ENCODE measurements around the gene LCN6.
"Not testable (repeated sequence)": the region's sequence is repeated elsewhere in the genome, so short reads cannot be mapped to it uniquely, and the experiment has no call there.

The LCN6 gene

DNA sequence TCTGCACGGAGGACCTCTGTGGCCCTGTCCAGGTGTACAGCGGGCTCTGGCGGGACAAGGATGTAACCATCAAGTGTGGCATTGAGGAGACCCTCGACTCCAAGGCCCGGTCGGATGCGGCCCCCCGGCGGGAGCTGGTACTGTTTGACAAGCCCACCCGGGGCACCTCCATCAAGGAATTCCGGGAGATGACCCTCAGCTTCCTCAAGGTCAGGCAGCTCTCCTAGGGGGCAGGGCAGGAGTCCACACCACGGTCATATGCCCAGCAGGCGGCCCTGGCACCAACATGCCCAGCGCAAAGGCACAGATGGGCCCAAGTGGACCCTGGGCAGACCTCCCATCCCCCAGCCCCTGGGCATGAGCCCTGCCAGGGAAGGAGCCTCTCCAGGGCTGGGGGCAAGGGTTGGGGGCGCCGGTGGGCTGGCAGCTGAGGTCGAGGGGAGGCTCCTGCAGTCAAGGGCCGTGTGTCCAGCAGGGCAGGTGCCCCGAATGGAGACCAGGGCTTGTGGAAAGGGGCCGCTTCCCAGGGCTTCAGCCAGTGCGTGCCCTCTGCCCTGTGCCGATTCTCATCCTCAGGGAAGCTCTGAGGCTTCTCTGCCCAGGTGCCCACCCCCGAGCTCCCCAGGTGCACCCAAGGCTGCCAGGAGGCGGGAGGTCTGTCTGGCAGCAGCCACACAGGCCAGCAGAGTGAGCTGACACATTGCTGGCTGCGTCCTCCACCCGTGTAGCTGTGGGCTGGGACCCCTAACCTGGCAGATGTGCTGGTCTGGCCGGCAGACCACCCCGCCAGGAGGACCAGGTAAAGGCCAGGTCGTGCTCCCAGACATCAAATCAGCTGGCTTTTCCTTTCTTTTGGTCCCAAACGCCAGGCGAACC, 26.0 kb downstream of the LCN6 start:
- no peak for DNase-seq

DNA sequence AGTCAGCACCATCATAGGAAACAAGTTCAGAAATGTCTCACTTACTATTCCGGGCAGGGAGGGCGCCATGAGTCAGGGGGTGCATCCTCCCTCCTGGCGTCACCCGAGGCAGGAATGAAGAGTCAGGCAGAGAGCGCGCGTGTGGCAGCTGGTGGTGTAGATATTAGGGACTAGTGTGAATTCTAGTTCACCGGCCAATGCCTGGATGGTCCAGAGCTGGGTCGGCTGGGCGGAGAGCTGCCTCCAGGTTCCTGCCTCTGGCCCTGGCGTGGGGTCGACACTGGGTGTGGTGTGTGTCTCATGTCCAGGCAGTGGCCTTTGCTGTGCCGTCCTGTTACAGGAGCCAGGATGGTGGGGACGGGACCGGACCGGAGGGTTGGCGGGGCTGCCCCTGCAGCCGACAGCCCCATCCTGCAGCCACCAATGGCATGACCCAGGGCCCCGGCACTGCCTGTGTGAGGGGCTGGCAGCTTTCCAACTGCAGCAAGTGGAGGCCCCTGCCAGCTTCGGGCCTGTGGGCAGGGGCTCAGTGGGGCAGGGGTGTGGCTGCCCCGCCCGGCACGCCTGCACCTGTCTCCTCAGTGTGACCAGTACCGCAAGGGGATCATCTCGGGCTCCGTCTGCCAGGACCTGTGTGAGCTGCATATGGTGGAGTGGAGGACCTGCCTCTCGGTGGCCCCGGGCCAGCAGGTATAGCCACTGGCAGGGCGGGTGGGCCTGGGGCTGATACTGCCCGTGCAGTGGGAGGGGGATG, 26.8 kb downstream of the LCN6 start:
- DNase-seq = no peak

DNA sequence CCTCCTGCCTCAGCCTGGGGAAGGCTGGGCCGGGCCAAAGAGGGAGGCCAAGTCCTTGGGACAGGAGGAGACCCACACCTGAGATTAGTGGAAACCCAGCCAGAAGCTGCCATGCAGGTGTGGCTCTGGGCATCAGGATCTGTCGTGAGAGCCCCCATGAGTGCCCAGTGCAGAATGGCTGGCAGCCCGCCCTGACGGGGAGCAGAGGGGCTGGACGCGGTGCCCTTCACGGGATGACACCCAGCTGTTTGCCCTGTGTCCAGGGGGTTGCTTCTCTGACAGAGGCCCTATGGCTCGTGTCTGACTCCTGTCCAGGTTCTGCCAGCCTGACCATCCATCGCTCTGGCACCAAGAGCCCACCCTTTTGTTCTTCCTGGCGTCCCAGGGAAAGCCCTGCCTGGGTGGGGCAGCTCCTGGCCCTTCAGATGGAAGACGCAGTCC, 27.4 kb downstream of the LCN6 start:
- DNase-seq = no peak

DNA sequence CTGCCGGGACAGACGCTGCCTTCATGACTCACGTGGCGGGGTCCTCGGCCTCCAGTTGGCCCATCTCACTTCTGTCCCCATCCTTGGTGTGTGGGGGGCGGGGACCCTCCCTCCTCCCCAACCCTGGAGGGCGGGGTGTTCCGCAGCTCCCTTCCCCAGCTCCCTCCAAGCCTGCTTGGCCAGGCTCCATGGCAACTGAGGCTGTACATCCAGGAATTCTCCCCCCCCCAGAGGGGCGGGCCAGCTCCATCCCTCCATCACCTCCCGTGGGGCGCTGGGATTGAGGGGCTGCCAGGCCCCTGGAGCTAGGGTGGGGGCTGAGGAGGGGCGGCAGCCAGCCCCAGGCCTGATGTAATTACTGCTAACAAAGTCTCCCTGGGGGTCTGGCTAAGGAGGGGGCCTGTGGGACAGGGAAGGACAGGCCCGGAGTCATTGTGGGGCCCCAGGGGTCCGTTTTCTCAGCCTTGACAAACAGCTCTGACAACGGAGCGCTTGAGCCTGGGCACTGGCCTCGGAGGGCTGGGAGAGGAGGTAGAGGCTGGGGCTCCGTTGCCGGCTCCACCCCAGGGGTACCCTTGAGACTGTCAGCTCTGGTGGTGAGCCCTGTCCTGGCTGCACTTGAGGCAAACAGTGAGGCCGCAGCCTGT, 28.0 kb downstream of the LCN6 start:
- DNase-seq = no peak

DNA sequence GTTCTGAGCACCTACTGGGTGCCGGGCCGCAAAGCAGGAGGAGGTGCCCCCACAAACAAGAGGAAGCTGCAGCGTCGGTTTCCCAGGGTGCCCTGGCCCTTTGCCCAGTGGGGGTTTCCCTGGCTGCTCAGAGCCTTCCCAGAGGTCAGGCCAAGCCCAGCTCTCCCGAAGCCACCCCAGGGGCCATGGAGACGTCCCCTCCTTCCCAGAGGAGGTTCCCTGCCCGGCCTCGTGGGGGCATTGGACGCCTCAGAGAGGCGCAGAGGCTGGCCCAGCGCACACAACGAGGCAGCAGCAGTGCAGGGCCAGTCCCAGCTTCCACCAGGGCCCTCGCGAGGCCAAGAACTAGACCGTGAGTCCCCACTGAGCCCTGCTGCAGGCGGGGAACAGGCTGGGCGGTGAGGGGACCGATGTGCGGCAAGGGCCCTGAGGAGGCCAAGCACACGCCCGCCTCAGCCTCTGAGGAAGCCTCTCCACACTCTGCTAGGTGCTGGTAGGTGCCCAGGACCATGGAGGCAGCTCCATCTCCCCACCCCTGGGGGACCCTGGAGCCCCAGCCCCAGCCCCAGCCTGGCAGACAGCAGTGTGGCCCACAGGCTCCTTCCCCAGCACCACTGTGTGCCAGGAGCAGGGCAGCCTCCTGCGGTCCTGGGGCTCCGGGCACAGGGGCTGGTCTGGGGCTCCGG, 29.0 kb downstream of the LCN6 start:
- no peak for DNase-seq

DNA sequence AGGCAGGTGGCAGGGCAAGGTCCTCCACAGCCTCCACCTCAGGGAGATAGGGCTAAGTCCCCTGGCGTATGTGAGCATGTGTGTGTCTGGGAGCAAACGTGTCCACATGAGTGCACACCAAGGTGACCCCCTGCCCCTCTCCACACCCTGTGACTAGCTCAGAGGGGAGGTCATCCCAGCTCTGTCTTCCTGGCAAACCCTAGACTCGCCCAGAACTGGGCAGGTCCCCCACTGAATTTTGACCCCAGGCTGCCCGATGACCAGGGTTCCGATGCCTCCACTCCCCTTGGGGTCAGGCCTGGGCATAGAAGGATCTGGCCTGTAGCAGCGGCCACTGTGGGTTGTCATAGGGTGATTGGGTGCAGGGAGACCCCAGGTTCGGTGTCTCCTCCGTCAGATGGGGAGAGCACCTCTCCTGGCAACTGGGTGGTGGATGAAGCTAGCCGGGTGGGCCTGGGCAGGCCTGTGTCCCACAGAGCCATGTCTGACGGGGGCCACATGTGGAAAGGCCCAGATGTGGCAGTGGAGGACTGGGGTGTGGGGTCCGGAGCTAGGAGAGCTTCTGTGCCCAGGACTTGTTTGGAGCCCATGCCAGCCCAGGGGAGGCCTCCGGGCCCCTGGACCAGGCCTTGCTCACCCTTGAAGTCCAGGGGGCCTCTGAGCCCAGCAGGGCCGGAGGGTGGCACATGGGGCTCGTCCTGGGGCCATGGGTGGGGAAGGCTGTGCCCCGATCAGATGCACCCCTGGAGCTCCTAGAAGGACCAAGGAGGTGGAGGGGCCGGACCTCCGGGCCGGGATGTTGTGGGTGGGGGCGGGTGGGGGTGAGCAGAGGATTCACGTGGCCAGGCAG, 29.8 kb downstream of the LCN6 start:
- no peak for DNase-seq

DNA sequence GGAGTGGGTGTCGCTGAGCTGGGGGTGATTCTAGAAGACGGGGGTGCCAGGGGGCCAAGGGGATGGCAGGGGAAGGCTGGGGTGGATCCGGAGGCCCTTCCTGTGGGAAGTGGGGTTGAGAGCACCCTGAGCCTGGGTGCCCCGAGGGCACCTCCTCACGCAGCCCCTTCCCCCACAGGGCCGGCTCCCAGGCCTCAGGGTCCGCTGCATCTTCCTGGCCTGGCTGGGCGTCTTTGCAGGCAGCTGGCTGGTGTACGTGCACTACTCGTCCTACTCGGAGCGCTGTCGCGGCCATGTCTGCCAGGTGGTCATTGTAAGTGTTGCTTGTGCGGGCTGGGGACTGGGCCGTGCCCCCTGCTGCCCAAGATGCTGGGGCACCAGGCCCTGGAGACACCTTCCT, 30.9 kb downstream of the LCN6 start:
- no peak for DNase-seq

DNA sequence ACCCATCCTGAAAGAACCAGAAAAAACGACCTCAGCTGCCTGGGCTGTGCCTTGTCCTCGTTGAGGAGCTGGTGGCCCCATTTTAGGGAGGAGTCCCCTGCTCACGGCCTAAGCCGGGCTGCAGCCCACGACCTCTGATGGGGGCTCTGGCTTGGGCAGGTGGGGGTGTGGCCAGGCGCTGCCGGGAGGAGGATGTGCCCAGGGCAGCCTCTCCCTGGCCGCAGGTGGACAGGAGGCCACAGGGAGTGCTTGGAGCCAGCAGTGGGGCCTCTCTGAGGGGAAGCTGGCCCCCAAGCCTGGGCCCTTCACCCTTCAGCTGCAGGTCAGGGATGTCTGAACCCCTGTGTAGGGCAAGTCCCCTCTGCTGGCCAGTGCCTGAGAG, 33.4 kb downstream of the LCN6 start:
- DNase-seq = no peak

DNA sequence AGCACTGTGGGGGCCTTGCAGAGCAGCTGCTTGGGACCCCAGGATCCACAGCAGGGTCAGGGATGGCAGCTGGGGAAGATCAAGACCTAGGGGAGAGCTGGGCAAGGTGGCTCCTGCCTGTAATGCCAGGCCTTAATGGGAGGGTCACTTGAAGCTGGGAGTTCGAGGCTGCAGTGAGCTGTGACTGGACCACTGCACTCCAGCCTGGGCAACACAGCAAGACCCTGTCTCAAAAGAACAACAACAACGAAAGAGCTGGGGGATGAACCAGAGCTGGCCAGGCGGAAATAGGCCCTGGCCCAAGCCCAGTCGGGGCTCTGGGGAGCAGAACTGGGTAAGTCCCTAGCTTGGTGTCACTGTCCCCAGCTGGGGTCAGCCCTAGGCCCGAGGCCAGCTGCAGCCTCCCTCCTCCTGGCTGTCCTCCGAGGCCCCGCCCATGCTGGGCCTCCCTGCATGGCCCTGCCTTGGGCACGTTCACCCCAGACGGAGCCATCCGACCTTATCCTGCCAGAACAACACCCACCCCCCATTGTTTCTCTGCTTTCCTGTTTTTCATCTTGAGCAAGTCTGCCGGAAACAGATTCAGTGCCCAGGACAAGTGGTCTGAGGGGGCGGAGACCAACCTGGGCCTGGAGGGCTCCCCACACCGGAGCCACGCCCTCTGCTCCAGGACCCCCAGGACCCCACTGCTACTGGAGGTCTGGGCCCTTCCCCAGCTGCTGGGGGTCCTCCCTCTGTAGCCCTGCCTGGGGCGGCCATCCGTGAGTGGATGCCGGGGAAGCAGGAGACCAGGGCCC, 34.0 kb downstream of the LCN6 start:
- DNase-seq = no peak

DNA sequence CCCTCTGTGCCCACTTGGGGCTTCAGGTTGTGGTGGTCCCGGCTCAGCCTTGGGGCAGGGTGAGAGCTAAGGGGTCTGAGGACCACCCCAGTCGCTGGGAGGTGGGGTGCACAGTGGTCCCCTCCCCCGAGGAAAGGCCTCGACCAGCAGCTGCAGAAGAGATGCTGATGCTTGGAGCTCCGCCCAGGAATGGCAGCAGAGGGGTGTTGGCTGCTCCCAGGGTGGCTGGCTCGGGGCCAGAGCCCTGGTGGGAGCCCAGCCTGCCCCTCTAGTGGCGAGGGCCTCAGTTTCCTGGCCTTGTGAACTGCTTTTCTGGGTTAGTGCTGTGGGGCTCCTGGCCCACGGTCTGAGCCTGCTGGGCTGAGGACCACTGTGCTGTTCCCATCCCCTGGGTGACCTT, 34.8 kb downstream of the LCN6 start:
- DNase-seq = peak; percentile 51

DNA sequence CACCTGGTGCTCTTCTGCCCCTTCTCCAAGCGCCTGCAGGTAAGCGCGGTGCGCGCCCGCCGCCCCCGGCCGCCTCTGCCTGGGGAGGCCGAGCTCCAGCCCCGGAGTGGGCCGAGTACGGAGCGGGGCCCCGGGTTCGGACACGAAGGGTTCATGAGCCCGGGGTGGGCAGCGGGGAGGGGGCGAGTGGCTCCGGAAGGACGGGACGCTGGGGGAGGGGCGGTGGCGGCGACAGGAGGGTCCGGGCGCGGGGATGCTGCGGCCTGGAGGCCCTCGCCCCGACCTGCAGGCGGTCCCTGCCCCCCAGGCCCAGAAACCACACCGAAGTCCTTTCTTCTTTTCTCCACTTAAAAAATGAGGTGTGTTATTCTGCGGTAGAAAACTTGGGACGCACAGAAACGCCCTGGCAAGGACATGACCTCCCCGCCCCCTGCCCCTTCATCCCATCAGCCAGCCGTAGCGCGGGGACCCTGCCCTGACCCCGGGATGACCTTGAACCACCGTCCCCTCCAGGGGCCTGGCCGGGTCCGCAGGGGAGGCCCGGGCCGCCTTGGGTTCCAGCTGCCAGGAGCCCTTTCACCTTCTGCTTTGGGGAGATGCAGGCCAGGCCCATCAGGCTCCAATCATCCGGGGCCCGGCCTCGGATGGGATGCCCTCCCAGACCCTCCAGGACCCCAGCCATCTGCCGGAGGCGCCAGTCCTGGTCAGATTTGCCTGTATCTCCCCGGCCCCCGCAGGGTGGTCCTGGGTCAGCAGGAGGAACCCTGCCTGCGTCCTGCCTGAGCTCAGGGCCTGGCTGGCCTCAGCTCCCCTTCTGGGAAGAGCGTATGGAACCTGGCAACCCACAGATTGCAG, 35.4 kb downstream of the LCN6 start:
- no peak for DNase-seq

DNA sequence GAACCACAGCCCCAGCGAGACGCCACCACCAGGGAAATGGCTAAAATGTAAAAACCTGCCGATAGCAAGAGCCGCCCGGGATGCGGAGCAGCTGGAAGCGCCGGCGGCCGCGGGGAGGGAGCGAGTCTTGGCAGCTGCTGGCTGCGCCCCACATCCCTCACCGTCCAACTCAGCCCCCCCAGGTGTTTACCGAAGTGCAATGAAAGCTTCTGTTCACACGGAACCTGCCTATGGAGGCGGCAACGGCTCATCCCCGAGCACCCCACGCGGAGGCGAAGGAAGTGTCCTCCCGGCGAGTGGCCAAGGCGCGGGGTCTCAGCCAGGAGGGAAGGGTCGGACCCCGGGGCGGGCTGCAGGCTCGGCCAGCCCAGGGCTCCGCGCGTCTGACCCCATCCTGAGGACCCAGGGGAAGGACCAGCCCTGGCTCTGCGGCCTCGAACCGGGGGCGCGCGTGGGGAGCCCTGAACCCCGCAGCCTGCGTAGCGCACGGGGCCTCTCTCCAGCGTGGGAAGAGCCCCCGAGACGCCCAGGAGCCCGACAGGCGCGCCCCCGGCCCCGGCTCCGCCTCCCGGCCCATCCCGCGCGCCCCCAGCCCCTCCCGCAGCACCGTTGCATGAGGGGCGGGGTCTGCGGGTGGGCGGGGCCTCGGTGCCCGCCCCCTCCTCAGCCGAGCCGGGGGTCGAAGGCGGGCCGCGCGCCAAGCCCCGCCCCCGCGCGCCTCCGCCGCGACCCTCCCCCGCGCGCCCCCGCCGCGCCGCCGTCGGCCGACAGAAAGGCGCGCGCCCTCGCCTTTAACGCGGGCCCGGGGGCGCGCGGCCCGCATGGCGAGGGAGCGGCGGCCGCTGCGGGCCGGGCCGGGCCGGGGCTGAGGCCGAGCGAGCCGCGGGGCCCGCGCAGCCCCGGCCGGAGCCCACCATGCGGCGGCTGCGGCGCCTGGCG, 36.3 kb downstream of the LCN6 start, which contains the start of gene DIPK1B:
Gene DIPK1B, plus strand, starts transcription at position 822 of the 939 bp plus-strand sequence. Its CDS starts 94 bp downstream, at position 916.
- peak; percentile 91 for DNase-seq

DNA sequence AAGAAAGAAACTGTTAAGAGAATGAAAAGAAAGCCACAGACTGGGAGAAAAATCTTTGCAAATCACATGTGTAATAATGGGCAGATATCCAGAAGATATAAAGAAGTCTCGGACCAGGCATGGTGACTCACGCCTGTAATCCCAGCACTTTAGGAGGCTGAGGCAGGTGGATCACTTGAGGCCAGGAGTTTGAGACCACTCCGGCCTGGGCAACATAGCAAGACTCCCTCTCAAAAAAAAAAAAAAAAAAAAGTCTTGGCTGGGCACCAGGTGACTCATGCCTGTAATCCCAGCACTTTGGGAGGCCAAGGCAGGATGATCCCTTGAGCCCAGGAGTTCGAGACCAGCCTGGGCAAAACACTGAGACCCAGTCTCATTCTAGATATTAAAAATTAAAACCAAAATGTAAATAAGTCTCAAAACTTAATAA, 37.1 kb downstream of the LCN6 start:
- DNase-seq = not testable (repeated sequence)

DNA sequence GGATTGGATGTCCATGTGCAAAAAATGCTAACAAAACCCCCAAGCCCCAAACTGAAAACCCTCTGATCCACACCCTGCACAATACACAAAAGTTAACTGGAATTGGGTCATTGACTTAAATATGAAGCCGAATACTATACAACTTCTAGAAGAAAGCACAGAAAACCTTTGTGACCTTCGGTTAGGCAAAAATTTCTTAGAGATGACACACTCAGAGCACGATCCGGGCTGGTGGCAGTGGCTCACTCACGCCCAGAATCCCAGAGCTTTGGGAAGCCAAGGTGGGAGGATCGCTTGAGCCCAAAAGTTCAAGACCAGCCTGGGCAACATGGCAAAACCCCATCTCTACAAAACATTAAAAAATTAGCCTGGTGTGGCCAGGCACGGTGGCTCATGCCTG, 37.8 kb downstream of the LCN6 start:
- DNase-seq = no peak

DNA sequence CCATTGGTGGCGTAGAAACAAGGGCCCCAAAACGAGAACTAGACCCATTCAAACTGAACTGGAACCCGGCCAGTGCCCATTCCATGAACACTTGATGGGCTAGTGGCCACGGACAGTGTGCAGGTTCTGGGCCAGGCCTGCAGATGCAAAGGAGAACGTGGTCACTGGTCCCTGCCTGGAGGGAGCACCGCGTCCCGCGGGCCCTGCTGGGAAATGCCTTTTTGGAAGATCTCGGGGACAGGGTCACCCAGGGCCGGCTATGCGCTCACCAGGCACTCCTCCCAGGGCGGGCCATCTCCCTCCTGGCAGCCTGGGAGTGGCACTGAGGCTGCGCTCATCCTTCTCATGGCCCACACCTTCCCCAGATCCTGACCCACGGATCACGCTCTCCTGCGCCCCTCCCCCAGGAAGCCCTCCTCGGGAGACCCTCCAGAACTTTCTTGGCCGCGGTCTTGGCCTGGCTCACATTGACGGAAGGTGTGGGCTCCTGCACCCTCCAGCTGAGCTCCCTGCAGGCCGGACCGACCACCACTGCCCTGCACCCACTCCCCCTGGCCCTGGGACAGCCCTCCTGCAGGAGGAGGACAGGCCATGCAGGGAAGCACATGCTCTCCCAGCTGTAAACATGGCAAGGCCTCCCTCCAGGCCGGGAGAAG, 38.7 kb downstream of the LCN6 start:
- DNase-seq = no peak

DNA sequence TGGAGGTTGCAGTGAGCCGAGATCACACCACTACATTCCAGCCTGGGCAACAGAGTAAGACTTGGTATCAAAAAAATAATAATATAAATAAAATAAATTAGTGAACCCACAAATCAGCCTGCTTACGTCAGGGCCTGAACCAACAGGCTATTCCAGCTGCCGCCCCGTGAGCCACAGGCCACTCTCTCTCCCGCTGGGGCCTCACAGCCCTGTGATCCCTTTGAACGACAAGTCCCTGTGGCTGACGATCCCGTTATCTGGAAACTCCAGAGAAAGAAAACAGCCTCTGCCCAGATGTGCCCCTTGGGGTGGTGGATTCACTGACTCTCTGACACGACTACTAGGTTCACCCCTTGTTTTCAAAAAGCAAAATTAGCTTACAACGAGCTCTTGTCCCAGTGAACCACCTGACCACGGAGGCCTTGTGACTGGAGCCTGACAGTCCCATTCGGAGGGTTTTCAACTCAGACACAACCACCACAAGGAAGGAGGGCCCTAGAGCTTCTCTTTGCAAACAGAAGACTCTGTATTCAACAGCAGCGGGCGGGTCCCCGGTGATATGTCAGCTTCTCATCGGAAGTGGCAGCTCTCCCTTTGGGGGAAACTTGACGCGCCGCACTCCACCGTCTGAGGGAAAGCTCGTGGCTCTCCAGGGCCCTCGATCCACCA, 40.3 kb downstream of the LCN6 start:
- no peak for DNase-seq

DNA sequence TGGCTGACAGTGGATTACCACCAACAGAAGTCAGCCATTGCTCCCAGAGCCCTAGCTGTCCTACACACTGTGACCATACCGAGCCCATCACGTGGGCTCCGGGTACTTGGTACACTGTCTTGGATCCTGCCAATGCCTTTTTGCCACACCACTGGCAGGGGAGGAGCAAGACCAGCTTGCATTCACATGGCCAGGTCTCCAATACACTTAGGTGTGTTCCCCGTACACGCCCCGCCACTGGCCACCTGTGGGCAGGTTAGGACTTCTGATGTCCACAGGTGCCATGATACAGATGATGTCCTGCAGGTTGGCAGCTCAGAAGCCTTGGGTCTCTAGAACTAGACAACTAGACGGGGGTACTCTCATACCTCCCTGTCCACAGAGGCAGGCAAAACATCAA, 41.3 kb downstream of the LCN6 start:
- no peak for DNase-seq

DNA sequence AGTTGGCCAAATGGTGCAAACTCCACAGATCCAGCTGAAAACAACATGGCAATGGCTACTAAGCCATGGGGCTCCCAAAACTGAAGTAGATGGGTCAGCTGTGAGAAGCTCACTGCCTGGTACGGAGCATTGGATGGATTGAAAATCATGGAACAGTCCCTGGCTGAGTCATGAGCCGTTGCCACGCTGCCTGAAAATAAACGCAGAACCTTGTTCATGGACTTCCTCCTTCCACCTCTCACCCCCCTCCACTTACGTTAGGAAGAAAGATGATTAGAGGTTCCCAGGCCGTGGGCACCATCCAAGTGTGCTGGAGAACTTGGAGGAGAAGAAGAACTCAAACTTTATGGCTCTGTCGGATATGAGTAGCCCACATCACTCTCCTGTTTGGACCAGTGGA, 42.8 kb downstream of the LCN6 start:
- DNase-seq = no peak

All from NCI-H2171 (cell line).